SK-N-SH (cell line): Measurements from ENCODE around the gene GPD2.

Experiments
- TF ChIP-seq, protein P1 (sequence below): IDR thresholded peaks from 2 replicates; pipeline ENCODE4 v1.6.1; 2012; ENCODE audit warnings: mild to moderate bottlenecking, low read depth, low read length, moderate library complexity
- TF ChIP-seq, protein P2 (sequence below): fragments of 200-600 bp; sonication (generic); IDR thresholded peaks from 2 replicates; pipeline ENCODE4 v1.6.1; 2017; ENCODE audit warnings: antibody characterized with exemption, mild to moderate bottlenecking, moderate library complexity

DNA sequence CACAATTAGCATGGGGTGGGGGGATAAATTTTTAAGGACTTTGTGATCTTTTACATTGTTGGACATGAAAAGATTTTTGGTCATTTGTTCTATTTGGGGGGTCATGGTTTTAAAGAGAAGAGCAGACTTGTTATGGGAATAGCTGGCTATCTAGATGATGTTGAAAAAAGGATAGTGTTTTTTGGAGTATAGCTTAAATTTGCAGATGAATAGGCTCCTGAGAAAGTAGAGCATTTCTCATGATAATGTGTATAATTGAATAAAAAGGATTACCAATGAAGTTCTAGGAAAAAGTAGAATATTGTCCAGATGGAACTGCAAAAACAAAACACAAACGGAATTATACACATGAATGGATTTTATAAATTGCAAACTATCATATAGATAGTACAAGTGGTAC, 186.3 kb downstream of the GPD2 start:
- TF ChIP-seq, protein P1, sequence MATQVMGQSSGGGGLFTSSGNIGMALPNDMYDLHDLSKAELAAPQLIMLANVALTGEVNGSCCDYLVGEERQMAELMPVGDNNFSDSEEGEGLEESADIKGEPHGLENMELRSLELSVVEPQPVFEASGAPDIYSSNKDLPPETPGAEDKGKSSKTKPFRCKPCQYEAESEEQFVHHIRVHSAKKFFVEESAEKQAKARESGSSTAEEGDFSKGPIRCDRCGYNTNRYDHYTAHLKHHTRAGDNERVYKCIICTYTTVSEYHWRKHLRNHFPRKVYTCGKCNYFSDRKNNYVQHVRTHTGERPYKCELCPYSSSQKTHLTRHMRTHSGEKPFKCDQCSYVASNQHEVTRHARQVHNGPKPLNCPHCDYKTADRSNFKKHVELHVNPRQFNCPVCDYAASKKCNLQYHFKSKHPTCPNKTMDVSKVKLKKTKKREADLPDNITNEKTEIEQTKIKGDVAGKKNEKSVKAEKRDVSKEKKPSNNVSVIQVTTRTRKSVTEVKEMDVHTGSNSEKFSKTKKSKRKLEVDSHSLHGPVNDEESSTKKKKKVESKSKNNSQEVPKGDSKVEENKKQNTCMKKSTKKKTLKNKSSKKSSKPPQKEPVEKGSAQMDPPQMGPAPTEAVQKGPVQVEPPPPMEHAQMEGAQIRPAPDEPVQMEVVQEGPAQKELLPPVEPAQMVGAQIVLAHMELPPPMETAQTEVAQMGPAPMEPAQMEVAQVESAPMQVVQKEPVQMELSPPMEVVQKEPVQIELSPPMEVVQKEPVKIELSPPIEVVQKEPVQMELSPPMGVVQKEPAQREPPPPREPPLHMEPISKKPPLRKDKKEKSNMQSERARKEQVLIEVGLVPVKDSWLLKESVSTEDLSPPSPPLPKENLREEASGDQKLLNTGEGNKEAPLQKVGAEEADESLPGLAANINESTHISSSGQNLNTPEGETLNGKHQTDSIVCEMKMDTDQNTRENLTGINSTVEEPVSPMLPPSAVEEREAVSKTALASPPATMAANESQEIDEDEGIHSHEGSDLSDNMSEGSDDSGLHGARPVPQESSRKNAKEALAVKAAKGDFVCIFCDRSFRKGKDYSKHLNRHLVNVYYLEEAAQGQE: no peak
- TF ChIP-seq, protein P2, sequence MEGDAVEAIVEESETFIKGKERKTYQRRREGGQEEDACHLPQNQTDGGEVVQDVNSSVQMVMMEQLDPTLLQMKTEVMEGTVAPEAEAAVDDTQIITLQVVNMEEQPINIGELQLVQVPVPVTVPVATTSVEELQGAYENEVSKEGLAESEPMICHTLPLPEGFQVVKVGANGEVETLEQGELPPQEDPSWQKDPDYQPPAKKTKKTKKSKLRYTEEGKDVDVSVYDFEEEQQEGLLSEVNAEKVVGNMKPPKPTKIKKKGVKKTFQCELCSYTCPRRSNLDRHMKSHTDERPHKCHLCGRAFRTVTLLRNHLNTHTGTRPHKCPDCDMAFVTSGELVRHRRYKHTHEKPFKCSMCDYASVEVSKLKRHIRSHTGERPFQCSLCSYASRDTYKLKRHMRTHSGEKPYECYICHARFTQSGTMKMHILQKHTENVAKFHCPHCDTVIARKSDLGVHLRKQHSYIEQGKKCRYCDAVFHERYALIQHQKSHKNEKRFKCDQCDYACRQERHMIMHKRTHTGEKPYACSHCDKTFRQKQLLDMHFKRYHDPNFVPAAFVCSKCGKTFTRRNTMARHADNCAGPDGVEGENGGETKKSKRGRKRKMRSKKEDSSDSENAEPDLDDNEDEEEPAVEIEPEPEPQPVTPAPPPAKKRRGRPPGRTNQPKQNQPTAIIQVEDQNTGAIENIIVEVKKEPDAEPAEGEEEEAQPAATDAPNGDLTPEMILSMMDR: no peak
